HepG2 (cell line): ENCODE results near the gene DDX39B. TPM values are rescaled to one million over a fixed set of nuclear protein-coding genes. Genes with fewer than 3 reads are reported as not detected.

ENCODE experiments used
- FOXA3 ChIP-seq: IDR thresholded peaks from 2 replicates; pipeline ENCODE4 v1.6.1; 2016; ENCODE audit warnings: missing genetic modification reagents, missing compliant biosample characterization
- FOXO1 ChIP-seq: sonication (generic); formaldehyde crosslinking; IDR thresholded peaks from 2 replicates; pipeline ENCODE4 v1.4.0; 2020; ENCODE audit warnings: missing genetic modification reagents
- GABPA ChIP-seq, 2 experiments: IDR thresholded peaks; 2 replicates each; pipeline ENCODE4 v1.6.1; 2011 to 2016; ENCODE audit warnings: low read depth in 2 of 2, low read length in 1 of 2, missing biosample characterization in 1 of 2, missing genetic modification characterization in 1 of 2
- GTF3A ChIP-seq: sonication (generic); formaldehyde crosslinking; conservative IDR thresholded peaks from 2 replicates; pipeline ENCODE4 v1.4.0; 2020; ENCODE audit warnings: mild to moderate bottlenecking, missing genetic modification reagents
- KMT2A ChIP-seq: sonication (generic); formaldehyde crosslinking; IDR thresholded peaks from 2 replicates; pipeline ENCODE4 v1.4.0; 2020; ENCODE audit warnings: missing genetic modification reagents
- MTF1 ChIP-seq: sonication (generic); formaldehyde crosslinking; IDR thresholded peaks from 2 replicates; pipeline ENCODE4 v1.5.0; 2020; ENCODE audit warnings: missing genetic modification reagents
- PHF8 ChIP-seq: sonication (generic); formaldehyde crosslinking; IDR thresholded peaks from 2 replicates; pipeline ENCODE4 v1.5.0; 2020; ENCODE audit warnings: missing genetic modification reagents
- RFX1 ChIP-seq: fragments of 450-650 bp; IDR thresholded peaks from 2 replicates; pipeline ENCODE4 v1.6.1; 2017
- SRSF1 ChIP-seq: fragments of 200-400 bp; formaldehyde crosslinking; optimal IDR thresholded peaks from 2 replicates; pipeline ENCODE3; 2017; ENCODE audit warnings: mild to moderate bottlenecking, low read depth, low read length, moderate library complexity
- STAT5B ChIP-seq: sonication (generic); formaldehyde crosslinking; IDR thresholded peaks from 2 replicates; pipeline ENCODE4 v1.4.0; 2020; ENCODE audit warnings: missing genetic modification reagents
- TFDP1 ChIP-seq: IDR thresholded peaks from 2 replicates; pipeline ENCODE4 v1.6.1; 2016; ENCODE audit warnings: missing compliant biosample characterization, missing genetic modification reagents, borderline replicate concordance
- ZC3H4 ChIP-seq: sonication (generic); formaldehyde crosslinking; IDR thresholded peaks from 2 replicates; pipeline ENCODE4 v1.4.0; 2020; ENCODE audit warnings: missing genetic modification reagents, borderline replicate concordance
- ZNF12 ChIP-seq: sonication (generic); formaldehyde crosslinking; IDR thresholded peaks from 2 replicates; pipeline ENCODE4 v1.5.0; 2020; ENCODE audit warnings: missing genetic modification reagents
- ZNF17 ChIP-seq: sonication (generic); formaldehyde crosslinking; IDR thresholded peaks from 2 replicates; pipeline ENCODE4 v1.5.0; 2020; ENCODE audit warnings: mild to moderate bottlenecking, missing genetic modification reagents
- ZNF282 ChIP-seq: fragments of 450-650 bp; IDR thresholded peaks from 2 replicates; pipeline ENCODE4 v1.6.1; 2018; ENCODE audit not compliant: partially characterized antibody
- ZNF75D ChIP-seq: sonication (generic); formaldehyde crosslinking; IDR thresholded peaks from 2 replicates; pipeline ENCODE4 v1.8.1; 2023; ENCODE audit warnings: missing genetic modification reagents, mild to moderate bottlenecking, borderline replicate concordance
- ZNF839 ChIP-seq: sonication (generic); formaldehyde crosslinking; IDR thresholded peaks from 2 replicates; pipeline ENCODE4 v1.4.0; 2020; ENCODE audit warnings: missing genetic modification reagents, mild to moderate bottlenecking, borderline replicate concordance
- ZSCAN20 ChIP-seq: sonication (generic); formaldehyde crosslinking; IDR thresholded peaks from 2 replicates; pipeline ENCODE4 v1.4.0; 2020; ENCODE audit warnings: missing genetic modification reagents, mild to moderate bottlenecking, borderline replicate concordance
- polyA plus RNA-seq, 8 experiments: library from polyadenylated mRNA; depleted of rRNA in 3 of 8; stranded (reverse) in 7 of 8; unstranded in 1 of 8; fragments of >200 nt; fragmentation: Illumina TruSeq in 4 of 8; extraction: Trizol in 4 of 8; gene quantifications; 2 replicates each; pipeline versions ENCODE4 v1.2.1 to v1.2.3, GENCODE V29; 2011 to 2016; ENCODE audit warnings: low read depth in 4 of 8, missing spikeins in 1 of 8, mixed read lengths in 1 of 8; ENCODE audit not compliant: insufficient read depth in 1 of 8
- total RNA-seq, 5 experiments: library from RNA; depleted of rRNA; stranded (reverse); fragments of >200 nt; fragmentation: Illumina TruSeq; extraction: Trizol; gene quantifications; 2 replicates each; pipeline ENCODE4 v1.2.3, GENCODE V29; 2016; ENCODE audit warnings: low read depth in 1 of 5
- TF ChIP-seq, protein P1 (sequence below): sonication (generic); formaldehyde crosslinking; IDR thresholded peaks from 2 replicates; pipeline ENCODE4 v1.4.0; 2020; ENCODE audit warnings: missing genetic modification reagents
- TF ChIP-seq, protein P2 (sequence below): sonication (generic); formaldehyde crosslinking; IDR thresholded peaks from 2 replicates; pipeline ENCODE4 v1.5.0; 2020; ENCODE audit warnings: mild to moderate bottlenecking, missing genetic modification reagents
- TF ChIP-seq, protein P3 (sequence below): sonication (generic); formaldehyde crosslinking; IDR thresholded peaks from 2 replicates; pipeline ENCODE4 v1.4.0; 2020; ENCODE audit warnings: low read depth, mild to moderate bottlenecking, missing genetic modification reagents

The DDX39B gene
- total and polyA plus RNA-seq, 2 of the 13 experiments (the other 11 are each of a cell fraction or from before 2014, with no cell fraction given) = 570 to 678 TPM

- TF ChIP-seq ZSCAN20 = no peak
- TF ChIP-seq, protein P1, sequence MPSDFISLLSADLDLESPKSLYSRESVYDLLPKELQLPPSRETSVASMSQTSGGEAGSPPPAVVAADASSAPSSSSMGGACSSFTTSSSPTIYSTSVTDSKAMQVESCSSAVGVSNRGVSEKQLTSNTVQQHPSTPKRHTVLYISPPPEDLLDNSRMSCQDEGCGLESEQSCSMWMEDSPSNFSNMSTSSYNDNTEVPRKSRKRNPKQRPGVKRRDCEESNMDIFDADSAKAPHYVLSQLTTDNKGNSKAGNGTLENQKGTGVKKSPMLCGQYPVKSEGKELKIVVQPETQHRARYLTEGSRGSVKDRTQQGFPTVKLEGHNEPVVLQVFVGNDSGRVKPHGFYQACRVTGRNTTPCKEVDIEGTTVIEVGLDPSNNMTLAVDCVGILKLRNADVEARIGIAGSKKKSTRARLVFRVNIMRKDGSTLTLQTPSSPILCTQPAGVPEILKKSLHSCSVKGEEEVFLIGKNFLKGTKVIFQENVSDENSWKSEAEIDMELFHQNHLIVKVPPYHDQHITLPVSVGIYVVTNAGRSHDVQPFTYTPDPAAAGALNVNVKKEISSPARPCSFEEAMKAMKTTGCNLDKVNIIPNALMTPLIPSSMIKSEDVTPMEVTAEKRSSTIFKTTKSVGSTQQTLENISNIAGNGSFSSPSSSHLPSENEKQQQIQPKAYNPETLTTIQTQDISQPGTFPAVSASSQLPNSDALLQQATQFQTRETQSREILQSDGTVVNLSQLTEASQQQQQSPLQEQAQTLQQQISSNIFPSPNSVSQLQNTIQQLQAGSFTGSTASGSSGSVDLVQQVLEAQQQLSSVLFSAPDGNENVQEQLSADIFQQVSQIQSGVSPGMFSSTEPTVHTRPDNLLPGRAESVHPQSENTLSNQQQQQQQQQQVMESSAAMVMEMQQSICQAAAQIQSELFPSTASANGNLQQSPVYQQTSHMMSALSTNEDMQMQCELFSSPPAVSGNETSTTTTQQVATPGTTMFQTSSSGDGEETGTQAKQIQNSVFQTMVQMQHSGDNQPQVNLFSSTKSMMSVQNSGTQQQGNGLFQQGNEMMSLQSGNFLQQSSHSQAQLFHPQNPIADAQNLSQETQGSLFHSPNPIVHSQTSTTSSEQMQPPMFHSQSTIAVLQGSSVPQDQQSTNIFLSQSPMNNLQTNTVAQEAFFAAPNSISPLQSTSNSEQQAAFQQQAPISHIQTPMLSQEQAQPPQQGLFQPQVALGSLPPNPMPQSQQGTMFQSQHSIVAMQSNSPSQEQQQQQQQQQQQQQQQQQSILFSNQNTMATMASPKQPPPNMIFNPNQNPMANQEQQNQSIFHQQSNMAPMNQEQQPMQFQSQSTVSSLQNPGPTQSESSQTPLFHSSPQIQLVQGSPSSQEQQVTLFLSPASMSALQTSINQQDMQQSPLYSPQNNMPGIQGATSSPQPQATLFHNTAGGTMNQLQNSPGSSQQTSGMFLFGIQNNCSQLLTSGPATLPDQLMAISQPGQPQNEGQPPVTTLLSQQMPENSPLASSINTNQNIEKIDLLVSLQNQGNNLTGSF (CRISPR knock-in tag) = no peak
- TF ChIP-seq STAT5B = no peak
- TF ChIP-seq GTF3A (CRISPR knock-in tag) = no peak
- peak; percentile 62; the same call in 1 of the 2 replicates for TF ChIP-seq ZNF839 (CRISPR knock-in tag)
- no peak for TF ChIP-seq ZC3H4 (CRISPR knock-in tag)
- TF ChIP-seq KMT2A (CRISPR knock-in tag) = peak; percentile 10; the same call in 1 of the 2 replicates
- TF ChIP-seq RFX1 = no peak
- TF ChIP-seq, protein P2, sequence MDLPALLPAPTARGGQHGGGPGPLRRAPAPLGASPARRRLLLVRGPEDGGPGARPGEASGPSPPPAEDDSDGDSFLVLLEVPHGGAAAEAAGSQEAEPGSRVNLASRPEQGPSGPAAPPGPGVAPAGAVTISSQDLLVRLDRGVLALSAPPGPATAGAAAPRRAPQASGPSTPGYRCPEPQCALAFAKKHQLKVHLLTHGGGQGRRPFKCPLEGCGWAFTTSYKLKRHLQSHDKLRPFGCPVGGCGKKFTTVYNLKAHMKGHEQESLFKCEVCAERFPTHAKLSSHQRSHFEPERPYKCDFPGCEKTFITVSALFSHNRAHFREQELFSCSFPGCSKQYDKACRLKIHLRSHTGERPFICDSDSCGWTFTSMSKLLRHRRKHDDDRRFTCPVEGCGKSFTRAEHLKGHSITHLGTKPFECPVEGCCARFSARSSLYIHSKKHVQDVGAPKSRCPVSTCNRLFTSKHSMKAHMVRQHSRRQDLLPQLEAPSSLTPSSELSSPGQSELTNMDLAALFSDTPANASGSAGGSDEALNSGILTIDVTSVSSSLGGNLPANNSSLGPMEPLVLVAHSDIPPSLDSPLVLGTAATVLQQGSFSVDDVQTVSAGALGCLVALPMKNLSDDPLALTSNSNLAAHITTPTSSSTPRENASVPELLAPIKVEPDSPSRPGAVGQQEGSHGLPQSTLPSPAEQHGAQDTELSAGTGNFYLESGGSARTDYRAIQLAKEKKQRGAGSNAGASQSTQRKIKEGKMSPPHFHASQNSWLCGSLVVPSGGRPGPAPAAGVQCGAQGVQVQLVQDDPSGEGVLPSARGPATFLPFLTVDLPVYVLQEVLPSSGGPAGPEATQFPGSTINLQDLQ (CRISPR knock-in tag) = no peak
- no peak for TF ChIP-seq ZNF282
- TF ChIP-seq FOXO1 = no peak
- TF ChIP-seq PHF8 = no peak
- no peak for TF ChIP-seq TFDP1 (CRISPR knock-in tag)
- no peak for TF ChIP-seq MTF1 (CRISPR knock-in tag)
- TF ChIP-seq SRSF1 = no peak
- 0 out of 2 replicates have a peak, but pooled peaks have one; percentile 56 for TF ChIP-seq ZNF75D (CRISPR knock-in tag)
- TF ChIP-seq ZNF12 = no peak
- TF ChIP-seq ZNF17 = no peak
- no peak for TF ChIP-seq GABPA (IDR thresholded peaks at IDR 0.05; ENCODE audit: low read depth, low read length)
- no peak; the same call in 1 of the 2 replicates for TF ChIP-seq GABPA (CRISPR knock-in tag; IDR thresholded peaks at IDR 0.05; ENCODE audit: low read depth)
- TF ChIP-seq, protein P3, sequence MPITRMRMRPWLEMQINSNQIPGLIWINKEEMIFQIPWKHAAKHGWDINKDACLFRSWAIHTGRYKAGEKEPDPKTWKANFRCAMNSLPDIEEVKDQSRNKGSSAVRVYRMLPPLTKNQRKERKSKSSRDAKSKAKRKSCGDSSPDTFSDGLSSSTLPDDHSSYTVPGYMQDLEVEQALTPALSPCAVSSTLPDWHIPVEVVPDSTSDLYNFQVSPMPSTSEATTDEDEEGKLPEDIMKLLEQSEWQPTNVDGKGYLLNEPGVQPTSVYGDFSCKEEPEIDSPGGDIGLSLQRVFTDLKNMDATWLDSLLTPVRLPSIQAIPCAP (CRISPR knock-in tag) = no peak
- TF ChIP-seq FOXA3 (CRISPR knock-in tag) = no peak
Observed at GRCh38 chr6:31547727-31548543, 6.1 kb upstream of the DDX39B start (continued).
